NCI-H226 (cell line): ENCODE measurements around the gene CHTF18.
"Not testable (repeated sequence)": the region's sequence is repeated elsewhere in the genome, so short reads cannot be mapped to it uniquely, and the experiment has no call there.

Experiments used
- DNase-seq: peaks from one replicate; pipeline ENCODE4 v3.0.0-alpha.2; 2015

CHTF18 gene

DNA sequence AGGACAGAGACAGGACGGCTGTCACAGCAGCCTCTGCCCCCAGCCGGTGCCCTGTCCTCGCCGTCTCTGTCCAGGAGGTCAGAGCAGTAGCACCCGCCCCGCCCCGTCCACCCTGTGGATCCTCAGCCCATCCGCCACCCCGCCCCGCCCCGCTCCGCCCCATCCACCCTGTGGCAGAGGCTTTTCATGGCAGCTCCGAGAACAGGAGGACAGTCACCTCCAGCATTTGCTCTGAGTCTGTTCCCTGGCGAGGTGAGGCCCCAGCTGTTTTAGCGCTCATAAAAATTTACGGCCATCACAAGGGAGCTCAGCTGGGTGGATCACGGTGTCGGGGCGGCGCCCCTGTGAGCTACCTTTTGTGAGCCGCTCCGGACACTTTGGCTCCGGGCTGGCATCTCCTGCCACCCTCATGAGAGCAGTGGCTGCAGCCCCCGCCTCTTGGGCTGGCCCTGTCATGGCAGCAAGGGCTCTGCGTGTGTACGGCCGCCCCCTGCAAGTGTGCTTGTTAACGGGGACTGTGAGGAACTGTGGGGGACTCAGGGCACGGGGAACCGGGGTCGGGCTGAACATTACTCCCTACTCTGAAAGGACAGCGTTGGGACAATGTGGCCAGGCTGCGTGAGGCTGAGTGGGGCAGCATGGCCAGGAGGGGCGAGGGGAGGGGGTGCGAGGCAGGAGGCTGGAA is 44.4 kb downstream of the CHTF18 start:
- no peak for DNase-seq

DNA sequence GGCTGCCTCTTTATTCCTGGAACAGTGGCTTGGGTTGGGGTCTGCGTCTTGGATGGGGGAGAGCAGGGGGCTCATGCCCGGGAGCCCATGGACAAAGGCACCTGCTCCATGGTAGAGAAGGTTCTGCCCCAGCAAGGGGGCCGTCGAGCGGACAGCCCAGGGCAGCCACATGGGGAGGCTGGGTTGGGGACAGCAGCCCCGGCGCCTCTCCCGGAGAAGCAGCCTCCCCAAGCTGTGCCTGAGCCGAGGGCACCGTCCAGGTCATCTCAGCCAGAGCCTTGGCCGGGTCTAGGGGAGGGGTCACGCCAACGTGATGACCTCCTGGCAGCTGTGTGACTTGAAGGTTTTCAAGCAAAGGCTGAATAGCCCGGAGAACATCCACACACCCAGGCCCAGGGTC is 45.0 kb downstream of the CHTF18 start:
- DNase-seq = no peak

- DNase-seq = no peak
Observed at GRCh38 chr16:835373-835772, 47.0 kb downstream of the CHTF18 start.

DNA sequence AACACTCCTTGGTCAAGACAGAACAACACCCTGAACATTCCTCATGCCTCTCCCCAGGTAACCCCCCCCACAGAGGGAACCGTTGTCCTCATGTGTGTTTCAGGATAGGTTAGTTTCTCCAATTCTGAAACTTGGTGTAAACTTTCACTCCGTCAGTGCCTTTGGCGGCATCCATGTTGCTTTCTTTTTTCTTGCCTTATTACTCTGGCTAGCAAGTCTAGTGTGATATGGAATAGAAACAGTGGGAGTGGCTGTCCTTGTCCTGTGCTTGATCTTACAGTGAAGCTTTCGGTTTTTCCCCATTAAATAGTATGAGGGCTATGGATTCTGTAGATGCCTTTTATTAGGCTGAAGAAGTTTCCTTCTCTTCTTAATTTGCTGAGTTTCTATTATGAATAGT is 47.8 kb downstream of the CHTF18 start:
- DNase-seq = no peak

- DNase-seq = not testable (repeated sequence)
Observed at GRCh38 chr16:836822-837221, 48.4 kb downstream of the CHTF18 start.

GRCh38 chr16:838741-839140 is 50.3 kb downstream of the CHTF18 start:
- no peak for DNase-seq

DNA sequence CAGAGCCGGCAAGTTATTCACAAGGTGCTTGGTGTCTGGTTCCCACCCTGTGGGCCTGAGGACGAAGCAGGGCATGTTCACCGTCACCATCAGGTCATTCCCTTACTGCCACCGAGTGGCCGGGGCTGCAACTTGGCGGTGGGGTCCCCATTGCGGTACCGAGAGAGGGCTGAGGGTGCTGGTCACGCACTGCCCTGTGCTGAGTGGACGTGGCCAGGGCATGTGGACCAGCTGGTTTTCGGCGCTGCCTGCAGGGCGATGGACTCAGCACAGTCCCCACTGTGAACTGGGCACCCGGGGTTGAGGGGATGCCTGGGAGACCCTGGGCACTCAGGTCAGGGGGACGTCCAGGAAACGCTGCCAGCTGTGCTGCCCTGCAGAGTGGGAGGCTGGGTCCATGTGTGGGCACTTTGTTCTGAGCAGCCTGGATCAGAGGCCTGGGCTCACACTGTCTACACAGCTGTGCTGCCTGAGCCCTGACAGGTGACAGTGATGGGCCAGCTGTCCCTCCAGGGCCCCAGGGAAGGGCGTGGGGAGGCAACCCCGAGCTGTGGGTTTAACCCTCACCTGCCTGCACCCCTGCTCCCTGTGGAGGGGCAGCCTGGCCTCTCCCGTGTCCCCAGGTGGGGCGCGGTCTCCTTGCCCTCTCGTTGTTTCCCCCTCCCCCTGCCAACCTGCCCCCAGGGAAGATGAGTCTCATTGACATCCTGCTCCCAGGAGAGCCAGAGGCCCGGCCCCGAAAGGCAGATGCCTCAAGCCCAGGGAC is 51.4 kb downstream of the CHTF18 start:
- DNase-seq = no peak

DNA sequence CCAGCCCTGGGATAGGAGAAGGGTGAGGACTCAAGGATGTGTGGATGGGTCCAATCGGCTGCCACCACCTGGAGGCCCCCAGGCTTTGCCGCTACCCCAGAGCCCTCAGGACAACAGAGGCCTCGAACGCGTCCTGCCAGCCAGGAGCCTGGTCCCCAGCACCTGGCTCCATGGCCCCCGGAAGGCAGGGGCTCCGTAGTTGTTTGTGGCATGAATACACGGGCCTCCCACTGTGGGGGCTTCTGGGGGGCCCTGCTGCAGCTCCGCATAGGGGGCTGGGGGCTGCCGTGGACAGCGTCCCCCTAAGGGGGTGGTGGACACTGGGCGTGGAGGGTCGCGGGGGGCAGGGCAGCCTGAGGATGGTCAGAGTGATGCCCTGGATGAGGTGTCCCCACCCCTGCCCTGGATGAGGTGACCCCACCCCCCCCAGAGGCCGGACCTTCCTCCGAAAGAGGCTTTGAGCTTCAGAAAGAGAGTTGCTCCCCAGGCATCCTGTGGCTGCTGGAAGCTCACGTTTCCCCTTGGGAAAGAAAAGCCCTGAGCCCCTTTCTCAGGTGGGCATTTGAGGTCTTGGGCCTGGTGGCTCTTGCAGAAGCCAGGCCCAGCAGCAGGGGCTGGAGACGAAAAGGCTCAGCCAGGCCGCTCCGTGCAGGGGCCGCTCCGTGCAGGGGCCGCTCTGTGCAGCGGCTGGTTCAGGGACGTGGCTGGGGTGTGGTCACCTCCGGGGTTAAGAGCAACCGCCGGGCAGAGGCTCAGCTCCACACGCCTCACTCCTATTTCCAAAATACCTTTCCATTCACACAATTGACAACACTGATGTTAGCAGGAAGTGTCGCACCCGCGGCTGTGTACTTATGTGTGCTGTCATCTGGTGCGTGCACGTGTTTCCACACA is 52.4 kb downstream of the CHTF18 start:
- no peak for DNase-seq

DNA sequence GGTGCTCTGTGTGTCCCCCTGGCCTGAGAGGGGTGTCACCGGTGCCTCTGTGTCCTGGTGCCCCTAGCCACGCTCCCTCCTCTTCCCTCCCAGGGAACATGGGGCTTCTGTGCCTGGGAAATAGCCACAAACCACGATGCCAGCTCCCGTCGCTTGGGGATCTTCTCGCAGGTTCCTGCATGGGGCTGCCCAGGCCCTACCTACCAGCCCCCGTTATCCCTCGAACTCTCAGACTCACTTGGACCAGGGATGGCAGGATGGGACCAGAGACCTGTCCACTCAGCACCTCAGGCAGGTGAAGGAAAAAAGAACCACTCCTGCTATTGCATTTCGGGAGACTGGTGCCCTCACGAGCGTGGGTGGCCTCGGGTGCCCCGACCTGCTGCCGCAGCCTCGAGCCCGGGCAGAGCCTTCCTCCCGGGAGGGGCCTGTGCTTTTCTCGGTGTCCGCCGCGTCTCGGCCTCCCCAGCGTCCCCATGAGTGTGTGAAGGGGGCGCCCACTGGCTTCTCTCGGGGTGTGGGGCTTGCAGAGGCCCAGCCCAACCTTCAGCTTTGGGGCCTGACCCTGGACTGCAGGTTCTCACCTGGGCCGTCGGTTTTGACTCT is 53.1 kb downstream of the CHTF18 start:
- no peak for DNase-seq

- no peak for DNase-seq
Observed at GRCh38 chr16:842061-842476, 53.6 kb downstream of the CHTF18 start.

GRCh38 chr16:842711-843560 is 54.5 kb downstream of the CHTF18 start:
- DNase-seq = no peak

GRCh38 chr16:843771-844170 is 55.4 kb downstream of the CHTF18 start:
- DNase-seq = no peak

DNA sequence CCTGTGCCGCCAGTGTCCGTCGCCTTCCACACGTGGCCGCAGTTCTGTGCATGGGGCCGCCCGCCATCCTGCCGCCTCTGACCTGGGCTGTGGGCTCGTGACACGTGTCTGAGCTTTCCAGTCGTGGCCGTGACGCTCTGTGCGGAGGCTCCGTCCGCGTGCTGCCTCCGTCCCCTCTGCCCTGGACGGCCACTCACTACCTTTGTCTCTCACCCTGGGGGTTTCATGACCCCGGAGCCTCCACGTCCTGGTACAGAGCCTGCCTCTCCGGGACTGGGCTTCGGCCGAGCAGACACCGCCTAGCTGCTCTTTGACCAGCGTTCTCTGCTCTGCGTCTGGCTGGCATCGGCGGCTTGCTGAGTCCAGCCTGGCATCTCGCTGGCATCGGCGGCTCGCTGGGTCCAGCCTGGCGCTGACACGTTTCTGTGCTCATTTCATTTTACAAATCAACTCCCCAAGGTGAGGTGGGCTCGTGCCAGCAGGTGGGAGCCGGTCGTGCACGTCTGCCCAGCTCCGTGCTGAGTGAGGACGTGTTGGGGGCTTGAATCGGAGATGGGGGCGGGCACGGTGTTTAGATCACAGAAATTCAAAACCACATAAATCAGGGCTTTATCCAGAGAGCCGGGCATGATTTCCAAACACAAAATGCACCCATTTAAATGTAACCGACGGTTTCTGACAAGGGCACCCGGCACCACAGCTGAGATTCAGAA is 56.4 kb downstream of the CHTF18 start:
- no peak for DNase-seq

GRCh38 chr16:845351-845745 is 56.9 kb downstream of the CHTF18 start:
- no peak for DNase-seq

DNA sequence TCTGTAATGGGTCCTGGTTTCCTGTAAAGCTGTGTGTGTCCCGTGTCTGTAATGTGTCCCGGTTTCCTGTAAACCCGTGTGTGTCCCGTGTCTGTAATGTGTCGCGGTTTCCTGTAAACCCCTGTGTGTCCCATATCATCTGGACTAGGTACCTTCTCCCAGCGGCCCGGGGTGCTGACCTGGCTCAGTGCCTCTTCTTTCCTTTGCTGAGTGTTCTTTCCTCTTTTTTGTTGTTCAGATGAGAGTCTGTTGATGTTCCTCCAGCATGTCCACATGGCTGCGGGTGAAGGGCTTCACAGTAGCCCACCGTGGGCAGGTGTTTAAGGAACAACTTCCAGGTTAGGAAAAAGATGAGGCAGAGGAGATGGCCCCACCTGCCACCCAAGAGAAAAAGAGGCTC is 58.7 kb downstream of the CHTF18 start:
- no peak for DNase-seq
